ENCODE results near the gene ETS1.

ETS1 gene, protein sequence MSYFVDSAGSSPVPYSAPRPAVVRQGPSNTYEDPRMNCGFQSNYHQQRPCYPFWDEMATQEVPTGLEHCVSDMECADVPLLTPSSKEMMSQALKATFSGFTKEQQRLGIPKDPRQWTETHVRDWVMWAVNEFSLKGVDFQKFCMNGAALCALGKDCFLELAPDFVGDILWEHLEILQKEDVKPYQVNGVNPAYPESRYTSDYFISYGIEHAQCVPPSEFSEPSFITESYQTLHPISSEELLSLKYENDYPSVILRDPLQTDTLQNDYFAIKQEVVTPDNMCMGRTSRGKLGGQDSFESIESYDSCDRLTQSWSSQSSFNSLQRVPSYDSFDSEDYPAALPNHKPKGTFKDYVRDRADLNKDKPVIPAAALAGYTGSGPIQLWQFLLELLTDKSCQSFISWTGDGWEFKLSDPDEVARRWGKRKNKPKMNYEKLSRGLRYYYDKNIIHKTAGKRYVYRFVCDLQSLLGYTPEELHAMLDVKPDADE
- long read RNA-seq, donor 1, partial matches to known transcripts, result 0 of 3 reads
- long read RNA-seq, donor 1, other reads (novel, unspliced or antisense), result 0 of 3 reads
- long read RNA-seq, donor 2, full-length matches to known transcripts, result 5 of 5 reads
- long read RNA-seq, donor 2, partial matches to known transcripts, result 0 of 5 reads
- long read RNA-seq, donor 2, other reads (novel, unspliced or antisense), result 0 of 5 reads
- long read RNA-seq, donor 3, partial matches to known transcripts, result 0 of 3 reads
- long read RNA-seq, donor 3, other reads (novel, unspliced or antisense), result 0 of 3 reads
- long read RNA-seq, donor 4, partial matches to known transcripts, result 0 of 3 reads
- long read RNA-seq, donor 4, other reads (novel, unspliced or antisense), result 0 of 3 reads
- long read RNA-seq, donor 5, partial matches to known transcripts, result 12 of 15 reads
- long read RNA-seq, donor 5, other reads (novel, unspliced or antisense), result 0 of 15 reads
- long read RNA-seq, donor 6, full-length matches to known transcripts, result 4 of 34 reads
- long read RNA-seq, donor 6, partial matches to known transcripts, result 30 of 34 reads
- long read RNA-seq, donor 6, other reads (novel, unspliced or antisense), result 0 of 34 reads
- long read RNA-seq, donor 7, partial matches to known transcripts, result 23 of 26 reads
- long read RNA-seq, donor 7, other reads (novel, unspliced or antisense), result 0 of 26 reads
- long read RNA-seq, donor 8, full-length matches to known transcripts, result 5 of 5 reads
- long read RNA-seq, donor 8, partial matches to known transcripts, result 0 of 5 reads
- long read RNA-seq, donor 8, other reads (novel, unspliced or antisense), result 0 of 5 reads

DNA sequence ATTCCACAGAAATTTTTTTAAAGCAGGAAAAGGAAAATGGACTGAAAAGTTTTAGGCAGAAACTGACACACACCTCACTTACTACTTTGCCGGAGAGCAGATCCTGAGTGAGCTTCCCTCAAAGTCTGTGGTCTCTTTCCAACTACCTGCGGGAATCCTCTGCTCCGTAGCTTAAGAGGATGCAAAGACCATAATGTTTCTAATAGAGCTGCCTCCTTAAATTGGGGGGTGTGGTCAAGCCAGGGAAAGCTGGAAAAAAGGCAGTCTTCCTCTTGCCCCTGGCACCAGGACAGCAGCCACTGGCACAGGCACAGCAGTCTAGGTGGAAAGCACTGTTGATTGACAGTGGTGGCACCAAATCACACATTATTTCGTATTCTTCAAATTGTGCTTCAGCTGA lies at the start of gene ETS1:
Gene ETS1 (minus strand): TSS at position 144 of the 400 bp plus-strand sequence. CDS start 14,428 bp downstream, outside the sequence.
- DNase-seq, result no peak

DNA sequence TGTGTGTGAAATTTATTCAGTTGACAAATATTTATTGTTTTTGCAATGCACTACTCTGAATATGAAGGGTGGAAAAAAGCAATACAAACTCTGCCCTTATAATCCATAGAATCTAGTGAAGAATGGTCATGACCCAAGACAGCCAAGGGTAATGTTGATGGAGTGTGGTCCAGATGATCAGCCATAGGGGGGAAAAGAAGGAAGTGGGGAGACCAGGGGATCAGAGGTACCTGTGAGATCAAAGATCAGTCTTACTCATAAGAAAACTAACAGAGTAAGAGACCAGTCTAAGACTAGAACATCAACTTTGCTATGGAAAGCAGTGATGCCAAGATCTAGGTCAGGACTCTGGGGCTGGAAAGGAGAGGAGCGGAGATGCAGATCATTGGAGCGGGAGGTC lies 47.0 kb upstream of the ETS1 start:
- DNase-seq, result no peak

DNA sequence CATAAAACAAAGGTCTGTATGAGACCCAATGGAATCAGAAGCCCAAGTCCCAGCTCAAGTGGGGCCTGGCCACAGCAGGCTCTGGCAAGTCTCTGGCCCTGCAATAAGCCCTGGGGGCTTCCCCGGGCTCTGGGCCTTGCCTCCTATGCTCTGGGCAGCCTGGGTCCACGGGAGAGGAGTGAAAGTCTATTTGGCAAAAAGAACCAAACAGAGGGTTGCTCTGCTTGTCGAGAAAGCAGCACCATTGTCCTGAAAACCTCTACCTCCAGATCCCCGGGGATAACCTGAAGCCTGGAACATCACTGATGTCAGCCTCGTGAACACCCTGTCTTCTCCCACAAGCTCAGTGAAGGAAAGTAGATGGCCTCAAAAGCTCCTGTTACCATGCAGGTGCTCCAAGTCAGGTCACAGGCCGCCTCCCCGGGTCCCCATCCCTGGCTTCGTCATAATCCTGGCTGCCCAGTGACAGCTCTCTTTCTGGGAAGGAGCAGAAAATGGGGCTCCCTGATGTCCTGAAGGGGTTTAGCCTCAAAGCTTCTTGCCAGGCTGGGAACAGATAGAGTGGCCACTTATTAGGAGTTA lies 46.1 kb upstream of the ETS1 start:
- no peak for DNase-seq

DNA sequence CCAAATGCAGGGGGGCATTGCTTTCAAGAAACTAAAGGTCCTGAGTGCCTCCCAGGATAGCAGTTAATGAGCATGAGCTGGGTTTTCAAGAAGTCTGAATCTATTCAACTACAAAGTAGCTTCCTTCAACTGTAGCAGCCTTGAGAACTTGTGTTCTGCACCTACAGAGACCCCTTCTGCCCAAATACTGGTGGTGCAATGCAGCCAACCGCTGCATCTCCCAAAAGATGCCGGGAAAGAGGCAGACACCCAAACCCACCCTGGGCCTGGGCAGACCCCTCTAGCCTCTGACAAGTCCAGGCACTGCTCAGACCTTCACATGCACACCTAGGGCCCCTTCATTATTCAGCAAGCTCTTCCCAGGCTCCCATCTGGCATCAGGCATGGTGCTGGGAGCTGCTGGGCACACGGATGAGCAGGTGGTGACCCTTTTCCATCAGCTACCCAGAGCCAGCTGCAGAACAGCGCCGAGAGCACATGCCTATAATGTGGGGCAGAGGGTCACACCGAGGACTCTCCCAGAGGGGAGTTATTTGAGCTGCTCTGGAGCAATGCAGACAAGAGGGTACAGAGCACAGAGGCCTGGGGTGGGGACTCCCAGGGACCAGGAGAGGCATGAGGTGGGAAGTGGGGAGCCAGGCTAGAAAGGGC lies 44.9 kb upstream of the ETS1 start:
- no peak for DNase-seq

DNA sequence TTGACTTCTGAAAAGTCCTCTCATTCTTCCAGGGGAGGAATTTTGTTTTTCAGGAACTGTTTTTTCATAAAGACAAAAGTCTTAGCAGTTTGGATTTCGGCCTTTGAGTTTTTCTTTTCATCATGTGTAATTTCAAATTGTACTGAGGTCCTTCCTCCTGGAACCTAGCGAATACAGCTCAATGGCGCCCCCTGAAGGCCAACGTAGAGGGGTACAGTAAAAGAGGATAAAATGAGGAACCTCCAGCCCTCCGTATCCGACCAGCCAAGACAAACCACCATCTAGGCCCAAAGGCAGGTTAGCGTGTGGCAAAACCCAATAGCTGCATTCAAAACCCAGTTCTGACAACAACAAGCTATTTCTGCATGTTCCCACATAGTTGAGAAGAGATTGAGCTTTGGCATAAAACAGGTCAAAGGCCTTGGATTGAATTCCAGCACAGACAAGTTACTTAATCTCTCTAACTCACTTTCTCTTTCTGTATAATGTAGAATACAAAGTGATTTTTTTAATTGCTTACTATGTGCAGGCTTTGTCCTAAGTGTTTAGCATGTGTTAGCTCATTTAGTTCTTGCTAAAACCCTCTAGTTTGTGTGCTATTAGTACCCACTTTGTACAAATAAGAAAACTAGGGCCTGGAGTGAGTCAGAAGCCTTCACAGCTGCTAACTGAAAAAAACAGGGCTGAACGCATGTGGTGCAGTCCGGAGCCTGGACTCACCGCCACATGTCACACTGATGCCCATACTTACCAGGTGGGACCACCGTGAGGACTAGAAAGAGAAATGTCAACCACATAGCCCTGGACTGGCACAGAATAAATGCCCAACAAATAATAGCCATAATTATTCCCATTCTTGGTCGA lies 43.2 kb upstream of the ETS1 start:
- DNase-seq, result no peak

DNA sequence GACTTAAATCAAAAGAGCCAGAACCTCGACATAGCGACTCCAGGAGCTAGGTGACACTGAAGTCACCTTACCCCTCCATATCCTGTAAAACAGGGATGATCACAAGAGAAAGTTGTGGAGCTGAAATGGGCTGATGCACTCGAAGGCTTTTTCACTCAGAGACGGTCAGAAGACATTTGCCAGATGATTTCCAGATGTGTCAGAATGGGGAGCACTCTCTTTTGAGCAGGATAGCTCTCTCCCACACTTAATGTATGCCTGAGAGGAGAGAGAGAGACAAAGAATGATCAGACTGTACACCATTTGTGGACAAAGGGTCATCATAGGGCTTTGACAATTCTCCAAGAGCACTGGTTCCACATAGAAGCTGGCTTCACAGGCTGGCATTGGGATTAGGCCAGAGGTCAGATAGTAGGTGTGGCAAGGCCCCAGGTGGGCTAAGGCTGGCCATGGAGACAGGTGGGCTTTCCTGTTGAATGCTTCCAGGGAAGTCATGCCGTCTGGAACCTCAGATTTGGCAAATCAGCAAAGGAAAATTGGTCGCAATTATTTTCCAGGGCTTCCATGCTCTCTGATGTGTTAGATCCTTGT lies 42.3 kb upstream of the ETS1 start:
- no peak for DNase-seq

DNA sequence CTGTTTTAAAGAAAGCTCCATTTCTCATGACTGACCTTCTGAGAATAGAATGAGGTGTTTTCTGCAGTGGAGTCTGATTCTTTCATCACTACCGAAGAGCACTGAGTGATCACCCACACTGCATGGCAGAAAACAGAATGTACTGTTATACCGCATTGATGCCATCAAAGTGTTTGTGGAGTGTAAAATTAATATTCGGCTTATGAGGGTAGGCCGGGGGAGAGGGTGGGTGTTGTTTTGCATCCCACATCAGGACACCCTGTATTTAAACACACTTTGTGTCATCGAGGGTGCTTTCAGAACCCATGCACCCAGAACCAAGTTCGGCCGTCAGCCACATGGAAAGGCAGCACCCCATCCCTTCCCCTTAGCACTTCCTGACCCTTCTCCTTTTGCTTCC lies 41.3 kb upstream of the ETS1 start:
- no peak for DNase-seq

DNA sequence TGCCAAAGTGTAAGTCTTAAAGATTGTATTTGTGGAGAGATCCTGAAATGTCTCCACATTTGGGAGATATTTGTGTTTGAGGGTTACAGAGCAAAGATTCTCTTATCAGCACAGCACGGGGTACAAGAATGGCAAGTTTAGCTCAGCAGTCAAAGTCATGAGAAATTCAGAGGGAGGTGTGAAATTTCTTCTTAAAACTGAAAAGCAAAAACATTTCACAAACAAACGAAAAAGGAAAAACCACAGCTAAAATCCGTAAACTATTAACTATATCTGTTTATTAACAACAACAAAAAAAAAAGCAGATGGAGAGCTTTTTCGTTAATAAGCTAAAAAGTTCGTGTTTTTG lies 40.9 kb upstream of the ETS1 start:
- no peak for DNase-seq

DNA sequence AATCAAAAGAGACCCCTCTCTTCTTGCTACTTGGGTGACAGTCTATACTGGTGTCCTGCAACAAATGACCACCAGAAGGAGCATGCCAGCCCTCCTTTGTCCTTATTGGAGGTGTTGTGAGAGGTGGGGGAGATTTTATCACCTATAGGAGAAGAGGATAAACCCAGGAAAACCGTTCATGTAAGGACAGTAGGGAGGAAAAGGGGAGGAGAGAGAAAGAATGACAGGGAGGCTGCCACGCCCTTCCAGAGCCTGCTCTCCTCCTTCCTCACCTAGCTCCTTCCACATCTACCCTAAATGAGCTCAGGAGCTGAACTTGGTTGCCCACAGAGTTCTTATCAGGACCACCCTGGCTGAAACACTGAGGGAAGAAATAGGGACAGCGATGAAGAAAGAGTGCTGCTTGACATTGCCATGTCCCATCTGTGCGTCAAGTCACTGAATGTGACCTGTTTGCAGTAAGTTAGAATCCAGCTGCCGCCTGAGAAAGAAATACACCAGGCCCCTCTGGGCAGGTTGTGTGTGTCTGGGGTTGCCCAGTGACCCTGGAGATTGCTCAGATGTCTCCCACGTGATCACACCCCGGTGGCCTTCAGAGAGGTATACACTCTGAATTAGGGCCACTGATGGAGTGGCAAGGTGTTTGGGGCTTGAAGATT lies 40.4 kb upstream of the ETS1 start:
- DNase-seq, result no peak

DNA sequence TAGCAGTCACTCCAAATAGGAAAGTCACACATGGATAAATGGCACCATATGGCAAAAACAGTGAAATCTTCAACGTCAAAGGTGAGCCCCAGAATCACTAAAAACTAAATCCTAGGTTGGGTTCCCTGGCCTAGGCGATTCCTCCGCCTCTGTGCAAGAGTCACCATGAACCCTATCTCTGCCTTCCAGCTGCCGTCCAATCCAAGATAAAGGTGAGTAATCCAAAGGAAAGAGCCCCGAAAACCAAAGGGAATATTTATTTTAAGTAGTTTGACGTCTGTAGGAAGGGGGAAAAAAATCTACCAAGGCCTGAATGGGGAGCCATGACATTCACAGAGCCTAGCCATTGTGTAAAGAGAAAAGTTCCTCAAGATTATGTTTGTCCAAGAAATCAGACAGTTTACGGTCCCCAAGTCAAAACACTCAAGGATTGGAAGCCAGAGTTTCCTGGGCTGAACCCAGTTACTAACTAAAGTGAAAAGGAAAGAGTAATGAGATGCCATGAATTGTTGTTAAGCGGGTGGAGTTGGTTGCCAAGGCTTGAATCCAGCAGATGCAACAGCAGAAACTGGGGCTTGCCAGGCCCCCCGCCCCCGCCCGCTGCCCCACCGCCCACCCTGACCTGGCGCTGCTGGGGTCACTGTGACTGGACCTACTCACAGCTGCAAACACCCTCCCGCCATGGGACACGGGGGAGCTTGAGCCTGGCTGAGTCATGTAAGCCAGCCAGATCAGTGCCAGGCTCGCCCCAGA lies 39.7 kb upstream of the ETS1 start:
- DNase-seq, result no peak

DNA sequence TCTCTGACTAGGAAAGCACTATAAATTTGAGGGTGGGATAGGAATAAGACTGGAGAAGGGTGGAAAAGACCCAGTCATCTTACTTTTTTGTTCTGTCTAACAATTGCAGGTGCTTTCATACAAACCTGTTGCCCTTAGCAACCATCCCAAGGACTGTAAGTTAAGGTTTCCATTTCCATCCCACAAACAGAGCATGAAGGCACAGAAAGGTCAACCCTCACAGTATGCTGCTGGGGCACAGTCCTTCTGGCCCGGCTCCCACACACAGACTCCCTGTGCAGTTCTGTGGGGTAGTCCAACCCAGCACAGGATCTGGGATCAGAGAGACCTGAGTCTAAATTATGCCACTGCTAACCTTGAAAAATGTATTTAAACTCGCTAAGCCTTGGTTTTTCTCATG lies 38.4 kb upstream of the ETS1 start:
- no peak for DNase-seq

DNA sequence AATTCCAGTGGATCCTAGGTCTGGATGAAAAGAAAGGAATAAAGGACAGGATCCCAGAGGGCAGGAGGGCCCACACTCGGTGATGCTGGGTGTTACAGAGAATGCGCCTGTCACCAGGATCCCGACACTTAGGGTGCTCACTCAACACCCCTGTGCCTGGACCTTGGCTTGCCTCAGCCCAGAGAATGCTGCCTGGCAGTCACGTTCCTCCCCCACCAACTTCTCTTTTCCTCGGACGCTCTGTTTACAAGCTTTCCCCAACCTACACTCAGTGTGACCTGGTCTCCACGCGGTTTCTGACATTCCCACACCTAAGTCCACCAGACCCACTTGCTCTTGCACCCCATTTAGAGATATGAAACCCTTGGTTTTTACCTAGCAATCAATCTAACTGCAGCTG lies 38.0 kb upstream of the ETS1 start:
- DNase-seq, result no peak

DNA sequence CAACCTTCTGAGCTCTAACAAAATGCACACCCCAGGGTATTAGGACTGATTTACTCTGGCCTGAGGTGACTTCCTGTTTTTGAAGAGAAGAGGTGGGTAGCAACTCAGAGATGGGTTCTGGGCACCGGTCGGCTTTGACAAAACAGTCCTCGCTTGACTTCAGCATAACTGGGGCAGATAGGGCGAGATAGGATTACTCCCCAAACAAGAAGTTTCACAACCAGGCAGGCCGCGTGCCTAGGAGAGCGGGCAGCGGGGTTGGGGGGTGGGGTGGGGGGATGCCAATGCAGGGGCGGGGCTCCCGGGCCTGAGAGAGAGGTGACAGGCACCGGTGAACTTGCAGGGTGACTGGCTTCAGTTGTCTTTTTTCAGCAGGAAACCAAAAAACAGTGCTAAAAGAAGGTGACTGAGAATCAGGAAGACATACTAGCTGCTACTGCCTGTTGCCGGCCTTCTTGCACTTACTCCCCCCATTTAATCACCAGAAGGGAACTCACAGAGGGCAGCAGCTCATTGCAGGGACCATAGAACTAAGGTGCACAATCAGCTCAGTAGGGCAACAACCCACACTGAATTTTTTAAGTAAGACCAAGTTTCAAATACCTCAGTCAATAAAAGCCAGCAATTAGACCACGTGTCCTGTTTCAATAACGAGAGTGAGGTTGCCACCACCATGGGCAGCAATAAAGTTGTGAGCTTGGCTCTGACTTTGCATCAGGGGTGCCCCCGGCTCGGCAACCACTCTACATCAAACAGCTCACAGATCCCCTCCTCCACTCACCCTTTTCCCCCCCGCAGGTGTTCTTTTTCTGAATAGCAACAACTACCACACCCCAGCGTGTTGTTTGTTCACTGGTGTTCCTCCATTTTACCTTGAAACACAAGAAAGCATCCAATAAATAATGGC lies 37.2 kb upstream of the ETS1 start:
- no peak for DNase-seq

DNA sequence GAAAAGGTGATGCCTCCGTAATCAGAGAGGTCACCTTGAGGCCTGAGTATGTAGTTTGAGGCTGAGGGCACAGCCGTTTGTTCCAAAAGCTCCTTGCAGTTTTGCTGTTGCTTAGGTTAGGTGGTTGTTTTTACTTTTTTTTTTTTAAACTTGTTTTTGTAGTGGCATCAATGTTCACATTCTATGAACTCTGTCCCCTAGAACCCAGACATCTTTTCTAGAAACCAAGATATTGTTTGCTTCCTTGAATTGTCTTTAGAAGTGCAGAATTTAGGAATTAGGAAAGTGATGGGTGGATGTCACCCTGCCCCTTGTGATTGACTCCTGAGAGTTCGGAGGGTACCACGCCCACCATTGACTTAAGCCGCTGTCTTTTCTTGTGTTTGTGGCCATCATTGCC lies 35.7 kb upstream of the ETS1 start:
- DNase-seq, result no peak

DNA sequence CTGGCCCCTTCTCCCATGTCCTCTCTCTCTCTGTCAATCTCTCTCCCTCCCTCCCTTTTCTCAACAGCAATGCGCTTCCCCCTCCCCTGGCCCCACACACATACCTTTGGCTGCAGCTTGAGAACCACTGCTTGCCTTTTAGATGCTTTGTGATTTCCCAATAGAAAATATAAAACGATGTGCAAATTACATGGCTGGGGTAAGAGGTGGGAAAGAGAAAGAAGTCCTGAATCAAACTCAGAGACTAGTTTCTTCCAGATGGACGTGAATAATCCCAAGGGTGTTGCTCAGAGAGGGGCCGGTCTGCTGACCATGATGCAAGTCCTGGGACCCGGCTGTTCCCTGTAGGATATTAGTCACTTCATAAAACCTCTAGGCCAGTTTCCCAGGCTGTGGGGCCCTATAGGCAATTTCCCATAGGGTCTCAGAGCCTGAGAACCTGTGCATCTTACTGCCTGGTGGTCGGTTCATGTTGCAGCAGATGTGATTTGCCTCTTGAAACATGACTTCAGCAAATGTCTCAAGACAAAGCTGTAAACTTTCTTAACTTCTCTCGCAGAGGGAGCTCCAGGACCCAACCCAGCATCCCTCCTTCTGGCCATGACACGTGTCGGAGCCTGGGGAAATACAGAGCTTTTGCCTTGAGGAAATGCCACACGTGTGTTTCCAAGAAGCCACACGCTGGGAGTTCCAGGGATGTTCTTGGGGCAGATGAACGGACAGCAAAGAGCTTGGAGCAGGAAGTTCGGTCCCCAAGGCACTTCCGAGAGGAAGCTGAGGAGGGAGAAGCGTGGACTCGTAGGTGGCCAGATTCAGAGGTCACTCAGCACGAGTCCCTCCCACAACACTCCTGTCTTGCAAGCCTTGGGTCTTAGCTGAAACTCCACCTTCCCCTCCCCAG lies 34.5 kb upstream of the ETS1 start:
- peak; percentile 47 for DNase-seq

DNA sequence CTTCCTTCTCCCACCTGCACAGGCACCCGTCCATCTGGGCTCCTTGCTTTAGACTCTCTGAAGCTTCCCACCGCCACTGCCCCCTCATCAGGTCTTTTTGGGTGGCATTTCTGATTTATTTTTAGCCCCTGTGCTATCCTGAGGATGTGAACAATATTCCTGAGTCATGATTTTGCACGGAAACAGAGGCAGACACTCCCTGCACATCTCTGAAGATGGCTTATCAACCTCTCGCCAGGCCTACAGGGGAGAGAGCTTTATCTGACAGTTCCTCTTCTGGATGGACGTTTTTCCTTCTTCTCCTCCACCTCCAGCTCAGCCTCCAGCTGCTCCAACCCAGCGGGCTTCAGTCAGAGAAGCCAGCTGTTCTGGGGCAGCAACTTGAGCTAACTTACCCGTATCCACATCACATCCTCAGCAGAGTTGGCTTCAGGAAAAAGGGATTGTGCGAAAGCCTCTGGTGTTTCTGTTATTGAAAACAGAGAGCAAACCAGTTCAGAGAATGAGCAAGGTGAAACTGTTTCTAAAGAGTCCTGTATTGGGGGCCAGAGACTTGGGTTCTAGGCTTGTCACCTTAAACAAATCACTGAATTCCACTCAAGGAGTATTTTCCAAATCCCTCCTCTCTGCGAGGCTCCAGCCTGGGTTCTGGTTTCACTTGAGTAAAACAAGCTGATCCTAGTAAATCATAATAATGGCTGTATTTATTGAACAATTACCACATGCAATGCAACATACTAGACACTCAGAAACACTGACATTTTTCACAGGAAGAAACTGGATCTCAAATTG lies 33.1 kb upstream of the ETS1 start:
- no peak for DNase-seq

Data from right kidney (tissue), 9 donors.